T-helper 2 cell (primary cell): ENCODE measurements around the gene HOXC13.

Source experiments
- DNase-seq, 5 experiments: peaks; one replicate each; pipeline versions ENCODE4 v3.0.0 to v3.0.0-alpha.2; 2012 to 2022

HOXC13 gene

DNA sequence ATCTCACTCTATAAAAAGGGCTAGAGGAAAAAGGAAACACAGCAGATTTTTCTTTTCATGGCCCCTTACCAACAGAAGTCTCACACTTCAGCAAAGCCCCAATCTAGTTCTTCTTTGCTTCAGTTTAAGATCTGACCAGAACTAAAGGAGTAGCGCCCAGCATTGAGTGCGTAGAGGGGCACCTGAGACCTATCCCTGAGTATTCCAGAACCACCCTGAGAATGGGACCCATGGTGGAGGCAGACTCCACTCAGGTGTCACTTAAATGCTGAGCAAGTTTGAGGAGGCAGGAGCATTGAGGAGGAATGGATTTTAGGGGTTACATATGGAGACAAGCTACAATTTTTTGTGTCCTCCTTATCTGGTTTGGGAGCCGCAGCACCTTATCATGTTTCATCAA lies 32.5 kb downstream of the HOXC13 start:
- DNase-seq: no peak

DNA sequence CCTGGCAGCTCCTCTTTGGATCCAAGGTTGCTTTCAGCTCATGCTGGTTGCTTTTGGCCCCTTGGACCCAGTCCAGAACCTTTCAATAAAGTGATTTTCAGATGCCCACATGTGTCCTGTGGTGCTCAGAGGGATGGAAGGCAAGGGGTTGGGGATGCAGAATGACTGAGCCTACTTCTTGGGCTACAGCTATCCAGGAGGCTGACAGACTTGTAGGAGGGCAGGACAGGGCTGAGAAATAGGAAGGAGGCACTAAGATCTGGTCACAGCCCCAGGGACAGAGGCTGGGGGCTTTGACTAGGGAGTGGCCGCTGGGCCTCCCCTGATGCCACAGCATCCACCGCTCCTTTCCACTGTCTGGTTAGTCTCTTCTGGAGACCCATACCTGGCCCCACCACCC lies 33.1 kb downstream of the HOXC13 start:
- no peak for DNase-seq

DNA sequence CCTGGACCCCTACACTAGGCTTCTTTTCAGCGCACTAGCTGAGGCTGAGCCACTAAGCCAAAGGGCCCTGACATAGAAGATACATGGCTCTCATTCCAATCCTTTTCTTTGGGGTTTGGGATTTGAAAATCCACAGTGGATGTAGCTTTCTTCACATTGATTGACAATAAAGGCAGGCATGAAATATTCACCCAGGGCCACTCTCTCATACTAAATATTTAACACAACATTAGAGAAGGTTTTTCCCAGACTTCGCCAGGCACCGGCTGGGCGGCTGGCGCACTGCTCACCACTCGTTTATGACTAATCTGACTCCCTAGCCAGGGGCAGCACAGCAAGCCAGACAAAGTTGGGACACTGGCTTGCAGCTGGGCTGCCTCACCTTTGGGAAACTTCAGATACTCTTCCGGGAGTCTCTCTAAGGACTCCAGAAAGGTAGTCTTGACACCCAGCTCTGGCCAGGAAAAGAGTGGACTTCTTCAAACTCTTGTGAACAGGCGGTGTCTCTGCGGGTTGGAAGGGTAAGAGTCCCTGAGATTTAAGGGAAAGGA lies 33.6 kb downstream of the HOXC13 start:
- DNase-seq: no peak

DNA sequence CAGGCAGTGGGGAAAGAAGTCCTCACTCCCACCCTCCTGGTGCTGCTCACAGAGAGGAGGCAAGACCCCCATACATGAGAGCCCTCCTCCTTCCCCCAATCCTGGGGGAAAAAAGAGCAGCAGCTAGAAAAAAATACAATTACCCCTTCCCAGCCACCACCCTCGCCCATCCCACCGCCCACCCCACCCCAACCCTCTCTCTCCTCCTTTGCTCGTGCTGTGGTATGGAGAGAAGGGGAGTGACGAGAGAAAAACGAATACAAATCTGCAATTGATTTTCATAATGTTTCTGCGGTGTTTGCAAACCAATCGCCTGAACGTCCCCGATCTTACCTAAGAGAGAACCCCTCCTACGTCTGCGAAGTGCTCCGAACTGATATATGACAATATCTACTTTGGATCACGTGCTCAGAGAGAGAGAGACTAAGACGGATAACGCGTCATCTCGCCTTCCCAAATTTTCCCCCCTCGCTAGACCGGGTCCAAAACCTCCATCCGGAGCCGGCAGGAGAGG lies 34.1 kb downstream of the HOXC13 start, which contains the start of gene HOXC11:
Gene HOXC11 (plus strand): TSS at position 405 of the 514 bp plus-strand sequence. CDS start 116 bp downstream, outside the sequence.
- no peak for DNase-seq

DNA sequence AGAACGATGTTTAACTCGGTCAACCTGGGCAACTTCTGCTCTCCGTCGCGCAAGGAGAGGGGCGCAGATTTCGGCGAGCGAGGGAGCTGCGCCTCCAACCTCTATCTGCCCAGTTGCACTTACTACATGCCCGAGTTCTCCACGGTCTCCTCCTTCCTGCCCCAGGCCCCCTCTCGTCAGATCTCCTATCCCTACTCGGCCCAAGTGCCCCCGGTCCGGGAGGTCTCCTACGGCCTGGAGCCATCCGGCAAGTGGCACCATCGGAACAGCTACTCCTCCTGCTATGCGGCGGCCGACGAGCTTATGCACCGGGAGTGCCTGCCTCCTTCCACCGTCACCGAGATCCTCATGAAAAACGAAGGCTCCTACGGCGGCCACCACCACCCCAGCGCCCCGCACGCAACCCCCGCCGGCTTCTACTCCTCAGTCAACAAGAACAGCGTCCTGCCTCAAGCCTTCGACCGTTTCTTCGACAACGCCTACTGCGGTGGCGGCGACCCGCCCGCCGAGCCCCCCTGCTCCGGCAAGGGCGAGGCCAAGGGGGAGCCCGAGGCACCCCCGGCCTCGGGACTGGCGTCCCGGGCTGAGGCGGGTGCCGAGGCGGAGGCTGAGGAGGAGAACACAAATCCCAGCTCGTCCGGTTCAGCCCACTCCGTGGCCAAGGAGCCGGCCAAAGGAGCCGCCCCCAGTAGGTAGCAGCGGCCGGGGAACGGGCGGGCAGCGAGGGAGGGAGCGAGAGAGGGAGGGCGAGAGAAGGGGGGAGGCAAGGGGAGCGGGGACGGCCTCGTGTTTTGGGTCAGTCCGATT lies 34.8 kb downstream of the HOXC13 start:
- no peak for DNase-seq

DNA sequence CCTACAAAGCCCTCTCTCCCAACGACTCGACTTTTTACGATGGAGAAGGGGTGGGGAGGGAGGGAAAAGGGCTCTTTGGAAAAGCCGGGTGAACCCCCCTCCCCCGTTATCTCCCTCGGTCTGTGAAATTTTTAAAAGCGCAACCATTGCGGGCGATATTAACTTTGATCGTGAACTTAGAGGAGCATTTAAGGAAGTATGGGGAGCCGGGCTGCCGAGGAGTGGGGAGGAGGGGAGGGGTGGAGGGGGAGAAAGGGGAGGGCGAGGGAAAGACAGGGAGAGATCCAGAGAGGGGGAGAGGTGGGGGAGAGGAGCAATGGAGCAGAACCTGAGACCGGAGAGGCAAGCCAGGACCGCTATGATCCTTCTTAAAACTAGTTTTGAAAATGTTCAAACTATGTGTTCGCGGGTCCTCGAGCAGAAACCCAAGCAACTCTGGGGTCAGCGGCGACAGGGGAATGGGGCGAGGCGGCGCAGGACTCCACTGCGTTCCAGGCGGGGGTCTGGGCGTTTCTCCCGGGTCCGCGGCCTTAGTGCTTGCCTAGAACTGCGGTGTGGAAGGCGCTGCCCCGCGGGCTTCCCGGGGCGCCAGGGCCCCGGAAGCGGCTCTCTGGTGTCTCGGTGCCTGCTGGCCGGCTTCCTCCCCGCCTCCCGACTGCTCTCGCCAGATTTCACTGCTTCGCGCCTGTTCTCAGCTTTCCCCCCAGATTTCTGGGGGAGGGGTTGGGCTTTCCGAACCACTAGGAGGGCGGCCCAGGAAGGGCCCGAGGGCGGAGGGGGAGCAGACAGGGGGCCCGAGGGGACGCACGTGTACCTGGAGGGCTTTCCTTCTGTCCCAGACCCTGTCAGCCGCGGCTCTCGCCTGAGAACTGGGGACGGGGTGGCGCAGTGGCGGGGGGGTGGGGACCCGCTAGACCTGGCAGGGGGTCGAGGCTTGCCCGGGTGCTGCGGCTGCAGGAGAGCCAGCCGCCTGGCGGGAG lies 35.7 kb downstream of the HOXC13 start, which contains the start of gene HOTAIR:
Gene HOTAIR (minus strand): TSS at position 871 of the 980 bp plus-strand sequence.
- peak in 1 of 5 experiments; percentile 34 for DNase-seq

DNA sequence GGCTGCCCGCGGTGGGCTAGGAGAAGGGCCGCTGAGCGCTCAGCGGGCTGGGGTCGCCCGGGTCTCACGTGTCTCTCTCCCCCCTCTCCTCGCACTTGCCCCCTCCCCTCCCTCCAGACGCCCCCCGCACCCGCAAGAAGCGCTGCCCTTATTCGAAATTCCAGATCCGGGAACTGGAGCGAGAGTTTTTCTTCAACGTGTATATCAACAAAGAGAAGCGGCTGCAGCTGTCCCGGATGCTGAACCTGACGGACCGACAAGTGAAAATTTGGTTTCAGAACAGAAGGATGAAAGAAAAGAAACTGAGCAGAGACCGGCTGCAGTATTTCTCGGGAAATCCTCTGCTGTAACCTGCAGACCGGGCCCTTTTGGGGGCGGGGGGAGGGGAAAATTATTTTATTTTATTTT lies 36.4 kb downstream of the HOXC13 start:
- DNase-seq: no peak

DNA sequence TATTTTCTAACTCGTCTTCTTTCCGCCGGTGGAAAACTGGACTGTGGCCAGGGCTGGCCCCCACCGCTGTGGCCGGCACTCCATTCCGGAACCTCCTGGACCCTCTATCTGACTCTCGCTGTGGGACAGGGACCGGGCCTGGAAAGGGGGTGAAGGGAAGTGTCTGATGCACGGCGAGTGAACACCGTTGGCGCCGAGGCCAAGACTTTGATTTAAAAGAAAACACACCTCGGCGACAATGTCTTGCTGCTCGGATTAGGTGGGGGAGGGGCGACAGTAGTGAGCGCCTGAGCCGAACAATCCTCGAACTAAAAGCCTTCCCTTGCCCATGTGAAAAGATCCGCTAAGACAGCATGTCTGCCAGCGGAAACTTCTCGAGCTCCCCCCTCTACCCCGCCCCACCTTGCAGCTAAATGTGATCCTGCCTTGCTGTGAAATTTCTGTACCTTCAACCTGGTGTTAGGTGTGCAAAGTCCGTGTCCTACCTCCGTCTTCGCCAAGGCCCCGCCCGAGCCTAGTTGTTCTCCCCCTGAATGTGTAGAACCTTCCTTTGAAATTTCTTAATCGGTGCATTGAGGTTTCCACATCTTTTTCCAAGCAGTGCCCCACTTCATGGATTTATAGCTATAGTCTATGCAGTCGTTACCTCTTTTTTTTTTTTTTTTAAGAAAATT lies 37.0 kb downstream of the HOXC13 start:
- no peak for DNase-seq

DNA sequence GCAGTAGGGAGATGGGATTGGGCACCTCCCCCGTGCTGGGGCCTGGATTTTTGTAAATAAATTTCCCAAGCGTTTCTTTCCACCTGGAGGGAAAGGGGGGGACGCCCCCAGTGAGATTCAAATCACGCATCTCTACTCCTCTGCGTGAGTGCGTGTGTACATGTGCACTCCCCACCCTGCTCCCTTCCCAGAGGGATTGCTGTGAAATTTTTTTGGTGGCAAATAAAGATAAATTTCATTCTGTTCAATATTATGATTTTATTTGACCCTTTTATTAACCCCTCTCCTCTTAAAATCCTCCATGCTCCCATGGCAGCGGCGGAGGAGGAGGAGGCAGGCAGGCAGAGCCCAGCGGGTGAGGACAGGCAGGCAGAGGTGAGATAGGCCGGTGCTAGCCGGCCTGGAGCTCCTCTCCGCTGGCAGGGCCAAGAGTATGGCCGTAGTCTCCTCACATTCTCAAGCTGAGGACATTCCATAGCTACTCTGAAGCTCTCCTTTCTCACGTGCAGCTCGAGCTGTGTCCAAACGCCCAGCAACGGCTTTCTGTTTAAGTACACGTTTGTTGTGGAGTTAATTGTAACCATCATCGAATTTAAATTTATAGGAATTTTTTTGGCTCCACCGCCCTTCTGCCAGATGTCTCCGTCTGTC lies 37.7 kb downstream of the HOXC13 start:
- DNase-seq: no peak

DNA sequence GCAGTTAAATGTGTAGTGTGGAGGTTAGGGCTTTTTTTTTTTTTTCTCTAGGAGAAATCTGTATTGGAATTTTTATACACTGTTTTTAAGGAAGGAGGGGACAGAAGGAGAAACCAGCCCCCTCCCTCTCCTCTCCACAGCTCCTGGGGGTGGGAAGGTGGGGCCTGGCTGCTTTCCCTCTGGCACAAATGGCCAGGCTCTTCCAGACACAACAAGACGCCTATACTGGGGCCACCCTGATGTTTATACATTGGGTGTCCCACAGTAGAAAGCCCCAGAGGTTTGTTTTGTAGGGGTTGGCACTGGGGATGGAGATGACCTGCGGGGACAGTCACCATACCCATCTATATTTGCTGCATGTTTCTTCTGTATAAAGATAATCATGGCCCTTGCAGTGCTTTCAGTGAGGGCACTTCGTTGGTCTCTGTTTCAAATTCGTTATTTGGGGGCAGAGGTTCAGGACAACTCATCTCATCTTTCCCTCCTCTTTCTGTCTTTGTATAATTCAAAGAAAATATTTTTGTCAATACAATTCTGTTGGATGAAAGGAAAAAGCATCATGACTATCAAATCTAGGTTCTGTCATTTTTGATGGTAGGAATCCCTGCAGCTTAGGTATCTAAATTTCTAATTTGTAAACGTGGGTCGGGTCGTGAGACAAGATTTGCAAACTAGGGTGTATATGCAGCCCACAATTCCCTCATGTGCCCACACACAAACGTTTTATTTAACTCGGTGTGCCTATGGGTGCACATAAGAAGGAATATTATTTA lies 38.4 kb downstream of the HOXC13 start:
- DNase-seq: no peak

DNA sequence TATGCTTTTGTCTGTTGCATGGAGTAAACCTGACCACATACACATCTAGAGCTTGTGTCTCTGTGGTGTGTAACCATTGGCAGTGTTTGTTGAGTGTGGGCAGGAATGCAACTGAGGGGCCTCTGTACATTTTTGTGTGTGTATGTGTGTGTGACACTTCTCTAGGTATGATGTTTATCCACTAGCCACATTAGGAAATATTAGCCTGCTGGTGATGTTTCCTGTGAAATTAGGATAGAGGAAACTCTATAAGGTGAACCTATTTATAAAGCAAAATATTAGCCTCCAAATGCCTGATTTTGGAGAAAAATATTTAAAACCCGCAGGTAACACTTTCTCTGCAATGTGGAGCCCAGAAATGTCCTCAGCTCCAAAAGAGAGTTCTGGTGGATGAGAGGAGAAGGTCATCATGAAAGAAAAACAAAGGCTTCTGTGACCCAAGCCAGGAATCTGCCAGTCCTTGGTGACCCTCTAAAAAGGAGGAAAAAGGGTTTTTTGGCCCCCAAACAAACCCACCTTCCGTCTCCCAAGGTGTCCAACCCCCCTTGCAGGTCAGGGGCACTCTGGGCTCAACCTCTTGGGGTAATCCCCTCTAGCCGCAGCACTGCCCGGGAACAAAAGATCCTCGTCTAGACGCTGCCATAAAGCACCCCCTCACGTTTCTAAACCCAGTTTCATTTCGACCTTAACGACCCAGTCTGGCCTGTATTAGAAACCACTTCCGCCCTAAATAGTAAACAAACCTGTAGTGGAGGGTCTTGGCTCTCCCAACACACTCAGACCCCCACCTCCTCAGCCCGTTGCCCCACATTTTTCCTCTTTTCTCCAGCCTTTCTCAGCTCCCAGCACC lies 39.2 kb downstream of the HOXC13 start:
- no peak for DNase-seq

DNA sequence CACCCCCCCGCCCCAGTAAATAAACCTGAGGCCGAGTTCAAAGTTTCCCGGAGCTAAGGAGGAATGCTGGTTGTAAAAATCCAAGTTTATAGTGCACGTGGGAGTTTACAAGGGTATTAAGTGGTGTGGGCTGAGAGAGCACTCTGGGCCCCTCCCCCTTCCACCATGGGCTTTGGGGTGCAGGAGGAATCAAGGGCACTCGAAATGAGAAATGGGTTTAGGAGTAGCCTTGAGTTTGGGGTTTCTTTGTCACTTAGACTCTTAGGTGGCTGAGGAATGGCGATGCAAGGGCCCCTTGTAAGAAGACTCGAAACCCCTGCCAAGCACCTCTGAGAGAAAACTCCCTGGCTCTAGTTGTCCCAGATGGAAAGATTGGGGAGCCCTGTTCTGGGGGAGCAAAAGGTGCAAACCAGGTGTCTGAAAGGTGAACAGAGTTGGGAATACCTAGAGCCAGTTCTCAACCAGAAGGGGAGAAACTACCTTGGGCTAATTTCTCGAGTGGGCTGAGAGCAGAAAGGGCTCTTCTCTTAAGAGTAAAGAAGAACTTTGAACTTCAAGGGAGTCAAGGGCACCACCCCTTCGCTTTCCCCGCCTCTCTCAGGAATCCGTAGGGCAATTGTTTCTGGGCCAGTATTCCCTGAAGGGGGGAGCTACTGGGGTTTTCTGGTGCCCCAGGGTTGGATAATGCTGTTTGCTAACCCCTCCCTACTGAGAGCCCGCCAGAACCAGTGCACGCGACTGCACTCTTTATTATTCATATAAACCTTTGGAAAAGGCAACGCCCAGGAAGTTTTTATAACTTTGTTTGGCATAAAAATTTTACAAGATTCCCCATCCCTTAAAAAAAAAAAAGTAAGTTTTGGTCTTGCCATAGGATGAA lies 40.1 kb downstream of the HOXC13 start:
- no peak for DNase-seq

DNA sequence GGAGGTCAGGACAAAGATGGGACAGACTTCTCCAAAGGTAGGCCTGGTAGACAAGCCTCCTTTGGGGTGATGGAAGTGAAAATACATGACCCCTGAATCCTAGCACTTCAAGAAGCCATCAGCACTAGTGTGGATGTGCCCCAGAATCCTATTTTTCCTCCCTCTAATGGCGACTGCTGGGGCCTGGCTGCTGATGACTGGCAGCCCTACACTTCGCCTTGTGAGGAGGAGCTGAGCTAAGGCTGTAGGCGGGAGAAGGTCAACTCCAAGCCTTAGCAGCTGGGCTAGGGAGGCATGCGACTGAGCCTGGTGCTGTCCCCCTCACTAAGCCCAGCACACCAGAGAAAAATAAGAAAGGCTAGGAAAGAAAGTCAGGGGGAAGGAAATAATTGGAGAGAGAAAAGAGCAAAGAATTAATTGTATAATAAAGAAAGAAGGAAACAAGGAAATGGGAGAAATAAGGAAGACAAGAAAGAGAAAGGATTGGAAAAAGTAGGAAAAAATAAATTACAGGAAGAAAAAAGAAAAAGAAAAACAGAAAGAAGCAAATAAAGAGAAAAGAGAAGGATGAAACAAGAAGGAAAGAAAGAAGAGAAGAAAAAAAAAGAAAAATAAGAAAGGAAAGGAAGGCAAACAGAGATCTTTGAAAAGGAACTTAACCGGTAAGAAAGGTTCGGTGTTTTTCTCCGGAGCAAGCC lies 41.6 kb downstream of the HOXC13 start:
- no peak for DNase-seq

DNA sequence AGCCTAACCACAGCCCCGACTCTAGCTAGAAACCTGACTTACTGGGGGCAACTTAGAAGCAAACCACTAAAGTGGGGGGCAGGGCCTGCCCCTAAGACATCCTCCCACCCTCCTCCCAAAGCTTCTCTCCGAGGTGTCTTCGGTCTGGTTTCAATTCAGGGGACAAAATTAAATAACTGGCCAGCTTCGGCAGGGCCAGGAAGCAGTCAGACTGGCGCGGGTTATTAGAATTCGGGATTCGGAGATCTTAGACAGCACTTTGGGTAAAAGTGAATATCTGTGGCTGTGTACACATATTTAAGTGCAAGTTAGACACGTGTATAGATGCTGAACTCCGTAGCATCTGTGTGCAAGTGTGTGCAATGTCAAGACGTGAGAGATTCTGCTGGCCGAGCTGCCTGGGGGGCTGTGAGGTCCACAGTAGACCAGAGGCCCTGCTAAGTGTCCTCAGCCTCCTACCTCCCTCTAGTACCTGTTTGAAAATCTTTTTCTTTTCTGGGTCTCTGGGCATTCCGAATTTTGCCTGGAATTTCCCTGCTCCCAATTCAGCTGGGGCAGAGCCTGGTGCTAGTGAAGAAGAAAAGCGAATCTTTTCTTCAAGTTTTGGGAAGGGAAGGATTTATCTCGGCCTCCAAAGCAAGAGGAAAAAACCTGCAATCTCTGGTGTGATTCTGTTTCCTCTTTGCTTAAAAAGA lies 42.3 kb downstream of the HOXC13 start:
- no peak for DNase-seq

DNA sequence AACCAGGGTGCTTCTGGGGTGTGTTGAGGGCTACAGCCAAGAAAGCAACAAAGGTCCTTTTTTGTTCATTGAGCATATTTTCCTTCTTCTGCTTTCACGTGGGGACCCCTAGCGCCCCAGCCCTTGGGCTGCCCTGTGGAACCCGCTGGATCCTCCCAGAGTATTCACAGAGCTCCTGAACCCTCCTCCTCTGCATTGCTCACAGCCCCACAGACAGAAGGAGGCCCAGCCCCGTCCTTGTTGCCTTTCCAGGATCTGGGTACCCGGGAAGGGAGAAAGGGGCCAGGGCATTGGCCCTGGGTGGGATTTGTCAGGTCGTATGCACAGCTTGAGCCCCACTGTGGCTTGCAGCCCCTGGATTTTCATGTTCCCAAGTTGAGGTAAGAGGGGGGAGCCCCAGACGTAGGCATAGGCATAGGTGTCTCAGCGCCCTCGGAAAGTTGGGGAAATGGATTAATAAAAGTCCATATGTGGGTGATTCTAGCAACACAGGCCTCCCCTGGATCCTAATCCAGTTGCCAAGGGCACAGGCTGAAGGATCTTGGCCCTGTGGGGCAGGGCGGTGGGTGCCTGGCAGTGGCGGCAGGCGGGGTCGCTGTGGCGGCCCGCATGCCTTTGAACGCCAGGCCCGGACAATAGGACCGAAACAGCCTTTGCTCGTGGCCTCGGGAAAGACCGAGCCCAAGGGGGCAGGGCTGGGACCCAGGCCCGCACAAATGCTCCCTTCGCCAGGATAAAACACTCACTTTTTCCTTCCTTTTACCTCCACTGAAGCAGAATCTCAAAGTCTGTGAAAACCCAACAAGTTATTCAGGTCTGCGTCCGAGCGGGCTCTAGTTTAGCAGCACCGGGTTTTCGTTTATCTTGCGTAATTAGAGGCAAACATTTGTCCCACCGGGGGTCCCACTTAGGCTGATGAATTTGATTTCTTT lies 43.3 kb downstream of the HOXC13 start:
- no peak for DNase-seq
